Uterus (tissue), 4 donors: ENCODE data around the gene MUSTN1. TPM values are rescaled to one million over a fixed set of nuclear protein-coding genes. Genes with fewer than 3 reads are reported as not detected.

Experiments used
- DNase-seq, 2 donors: peaks; one replicate each; pipeline ENCODE4 v3.0.0-alpha.2; 2019 to 2020
- H3K27ac ChIP-seq, 2 donors: fragments of 200-600 bp; sonication (generic); 1 replicate in 1 of 2; 2 replicates in 1 of 2; pipeline ENCODE4 v1.5.1; 2016 to 2018
- H3K27me3 ChIP-seq, 2 donors: fragments of 200-600 bp; sonication (generic); one replicate each; pipeline ENCODE4 v1.5.1; 2018 to 2019; ENCODE audit warnings: control low read depth in 1 of 2
- H3K36me3 ChIP-seq, 2 donors: fragments of 200-600 bp; sonication (generic); one replicate each; pipeline ENCODE4 v1.5.1; 2019; ENCODE audit warnings: control low read depth in 1 of 2
- H3K4me1 ChIP-seq, 2 donors: fragments of 200-600 bp; sonication (generic); one replicate each; pipeline ENCODE4 v1.5.1; 2018 to 2019; ENCODE audit warnings: control low read depth in 1 of 2
- H3K4me3 ChIP-seq, 2 donors: fragments of 200-600 bp; sonication (generic); 1 replicate in 1 of 2; 2 replicates in 1 of 2; pipeline ENCODE4 v1.5.1; 2018 to 2019; ENCODE audit warnings: mild to moderate bottlenecking in 1 of 2
- H3K9me3 ChIP-seq, 2 donors: fragments of 200-600 bp; sonication (generic); one replicate each; pipeline ENCODE4 v1.5.1; 2019; ENCODE audit warnings: control low read depth in 1 of 2
- CTCF ChIP-seq, 4 experiments: fragments of 200-600 bp in 2 of 4; fragments of 450-650 bp in 2 of 4; sonication (generic) in 2 of 4; IDR thresholded peaks; one replicate each; pipeline ENCODE4 v1.5.1; 2016 to 2019; ENCODE audit warnings: antibody characterized with exemption in 4 of 4, mild to moderate bottlenecking in 2 of 4, moderate library complexity in 1 of 4
- POLR2A ChIP-seq, 2 donors: fragments of 450-650 bp; IDR thresholded peaks; one replicate each; pipeline ENCODE4 v1.6.1; 2016; ENCODE audit warnings: antibody characterized with exemption in 2 of 2, mild to moderate bottlenecking in 1 of 2, moderate library complexity in 1 of 2
- intact Hi-C: fragments of 100-400 bp; cut with DNase I; formaldehyde crosslinking; loops from one replicate; pipeline ENCODE4 v1.15.1; 2023; ENCODE audit warnings: low total_unique reads
- total RNA-seq, 4 donors: library from RNA; depleted of rRNA in 3 of 4; stranded (reverse); fragments of >200 nt in 3 of 4; gene quantifications; one replicate each; pipeline versions ENCODE4 v1.1.0 to v1.2.4, GENCODE V29; 2014 to 2023
- donor health status: DM: yes; HTN: yes; CAD: no.

Gene MUSTN1
- total RNA-seq, 4 donors from 2014 or later = 1.8 to 35.2 (median 8.7) TPM; not detected in 1

- no peak for DNase-seq
- TF ChIP-seq POLR2A (IDR thresholded peaks at IDR 0.05) (no peak), CTCF (IDR thresholded peaks at IDR 0.05) (no peak)
- H3K27me3 ChIP-seq = no peaks in the 10 kb centered on the region
- H3K27ac ChIP-seq = no peak overlapping the region
- H3K4me3 ChIP-seq = no peak overlapping the region
- no peaks in the 10 kb centered on the region for H3K4me1 ChIP-seq
- no peaks in the 10 kb centered on the region for H3K9me3 ChIP-seq
- H3K36me3 ChIP-seq = no peaks in the 10 kb centered on the region
- intact Hi-C loops = no loop called here
Measured at GRCh38 chr3:52836986-52837385, 2.2 kb upstream of the MUSTN1 start.

- Histone ChIP-seq H3K27me3 (no peaks in the 10 kb centered on the region), H3K27ac (peak overlapping the region in 1 of 2 donors; percentile 29), H3K36me3 (no peaks in the 10 kb centered on the region), H3K4me3 (no peak overlapping the region), H3K4me1 (no peaks in the 10 kb centered on the region), H3K9me3 (no peaks in the 10 kb centered on the region)
- intact Hi-C loops = no loop called here
- DNase-seq = no peak
- no peak for TF ChIP-seq CTCF (IDR thresholded peaks at IDR 0.05)
Measured at GRCh38 chr3:52836471-52836845, 1.6 kb upstream of the MUSTN1 start.

GRCh38 chr3:52835766-52836470 is 1.1 kb upstream of the MUSTN1 start:
- Histone ChIP-seq H3K36me3 (no peaks in the 10 kb centered on the region), H3K27ac (peak overlapping the region in 1 of 2 donors; percentile 29), H3K4me1 (no peaks in the 10 kb centered on the region), H3K4me3 (no peak overlapping the region), H3K27me3 (no peaks in the 10 kb centered on the region), H3K9me3 (no peaks in the 10 kb centered on the region)
- no peak for DNase-seq
- intact Hi-C loops = no loop called here
- TF ChIP-seq POLR2A (IDR thresholded peaks at IDR 0.05) (no peak), CTCF (IDR thresholded peaks at IDR 0.05) (no peak)

GRCh38 chr3:52833202-52833601 is 1.6 kb downstream of the MUSTN1 start:
- Histone ChIP-seq H3K27me3 (no peaks in the 10 kb centered on the region), H3K27ac (no peak overlapping the region), H3K36me3 (no peaks in the 10 kb centered on the region), H3K9me3 (no peaks in the 10 kb centered on the region), H3K4me3 (no peak overlapping the region), H3K4me1 (no peaks in the 10 kb centered on the region)
- TF ChIP-seq CTCF (IDR thresholded peaks at IDR 0.05) (no peak), POLR2A (IDR thresholded peaks at IDR 0.05) (no peak)
- no peak for DNase-seq
- intact Hi-C loops = no loop called here

GRCh38 chr3:52831500-52832301 is 3.1 kb downstream of the MUSTN1 start:
- TF ChIP-seq POLR2A (IDR thresholded peaks at IDR 0.05) = no peak
- TF ChIP-seq CTCF (IDR thresholded peaks at IDR 0.05) = no peak
- Histone ChIP-seq H3K36me3 (no peaks in the 10 kb centered on the region), H3K27ac (peak overlapping the region; percentile 18 to 55), H3K9me3 (no peaks in the 10 kb centered on the region), H3K4me1 (no peaks in the 10 kb centered on the region), H3K27me3 (no peaks in the 10 kb centered on the region), H3K4me3 (no peak overlapping the region)
- DNase-seq = peak; percentile 55 to 67
- intact Hi-C loops = no loop called here
